Activated effector memory CD4-positive, alpha-beta T cell treated with Interleukin-2 at 50 U/mL for 16 hours (primary cell): ENCODE results near the gene ADGRD1.

ENCODE experiments used
- DNase-seq: peaks from one replicate; pipeline ENCODE4 v3.0.0-alpha.2; 2020

Gene ADGRD1

DNA sequence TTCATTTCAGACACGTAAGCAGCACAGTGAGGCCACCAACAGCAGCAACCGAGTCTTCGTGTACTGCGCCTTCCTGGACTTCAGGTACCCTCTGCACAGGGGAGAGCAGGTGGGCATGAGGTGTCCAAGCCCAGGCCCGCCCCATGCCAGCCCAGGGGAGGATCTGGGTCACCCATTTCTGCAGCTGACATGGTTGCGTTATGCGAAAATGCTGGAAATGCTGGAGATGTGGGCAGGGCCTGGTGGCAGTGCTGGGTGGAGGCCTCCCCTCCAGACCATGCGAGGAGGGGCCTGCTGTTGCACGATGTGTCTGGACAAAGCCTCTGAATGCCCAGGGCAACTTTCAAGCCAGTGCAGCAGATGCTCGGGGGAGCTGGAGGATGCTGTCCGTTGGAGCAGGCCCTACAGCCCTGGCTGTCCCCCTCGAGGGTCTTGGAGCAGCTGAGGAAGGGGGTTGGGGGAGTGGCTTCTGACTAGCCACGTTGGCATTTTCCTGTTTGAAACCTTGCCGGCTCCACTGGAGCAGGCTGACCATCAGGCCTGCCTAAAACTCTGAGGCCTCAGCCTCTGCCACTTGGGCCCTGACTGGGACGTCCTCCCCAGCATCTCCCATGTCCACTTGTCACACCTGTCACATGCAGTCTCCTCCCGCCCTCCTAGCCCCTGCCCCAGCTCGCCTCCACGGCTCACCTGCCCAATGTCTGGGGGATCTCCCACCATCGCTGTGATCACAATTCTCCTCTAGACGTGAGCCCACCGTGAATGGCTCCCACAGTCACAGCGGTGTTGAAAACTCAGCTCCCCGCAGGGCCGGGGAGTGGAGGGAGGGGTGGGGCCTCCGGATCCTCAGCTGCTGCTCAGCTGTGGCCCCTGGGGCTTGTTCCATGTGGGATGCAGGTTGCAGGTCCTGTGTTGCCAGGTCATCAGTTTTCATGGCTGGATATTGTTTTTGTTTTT, 123.4 kb downstream of the ADGRD1 start:
- DNase-seq, result no peak

DNA sequence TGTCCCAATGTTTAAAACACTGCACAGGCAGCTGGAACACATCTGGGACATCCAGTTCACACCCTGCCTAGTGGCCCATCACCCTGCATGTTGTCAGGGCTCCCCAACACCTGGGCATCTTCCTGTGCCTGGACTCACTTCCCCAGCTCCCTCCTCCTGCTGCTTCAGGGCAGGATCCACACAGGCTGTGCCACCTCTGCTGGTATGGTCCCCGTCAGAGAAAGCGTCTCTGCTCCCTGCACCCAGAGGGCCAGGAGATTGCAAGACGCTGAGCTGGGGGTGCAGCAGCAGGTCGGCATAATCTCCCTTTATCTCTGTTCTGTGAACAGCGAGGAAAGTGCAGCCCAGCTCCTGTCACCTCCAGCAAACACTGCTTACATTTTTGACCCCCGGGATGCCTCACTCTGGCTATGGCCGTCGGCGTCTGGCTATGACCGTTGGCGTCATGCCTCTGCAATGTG, 124.3 kb downstream of the ADGRD1 start:
- no peak for DNase-seq

DNA sequence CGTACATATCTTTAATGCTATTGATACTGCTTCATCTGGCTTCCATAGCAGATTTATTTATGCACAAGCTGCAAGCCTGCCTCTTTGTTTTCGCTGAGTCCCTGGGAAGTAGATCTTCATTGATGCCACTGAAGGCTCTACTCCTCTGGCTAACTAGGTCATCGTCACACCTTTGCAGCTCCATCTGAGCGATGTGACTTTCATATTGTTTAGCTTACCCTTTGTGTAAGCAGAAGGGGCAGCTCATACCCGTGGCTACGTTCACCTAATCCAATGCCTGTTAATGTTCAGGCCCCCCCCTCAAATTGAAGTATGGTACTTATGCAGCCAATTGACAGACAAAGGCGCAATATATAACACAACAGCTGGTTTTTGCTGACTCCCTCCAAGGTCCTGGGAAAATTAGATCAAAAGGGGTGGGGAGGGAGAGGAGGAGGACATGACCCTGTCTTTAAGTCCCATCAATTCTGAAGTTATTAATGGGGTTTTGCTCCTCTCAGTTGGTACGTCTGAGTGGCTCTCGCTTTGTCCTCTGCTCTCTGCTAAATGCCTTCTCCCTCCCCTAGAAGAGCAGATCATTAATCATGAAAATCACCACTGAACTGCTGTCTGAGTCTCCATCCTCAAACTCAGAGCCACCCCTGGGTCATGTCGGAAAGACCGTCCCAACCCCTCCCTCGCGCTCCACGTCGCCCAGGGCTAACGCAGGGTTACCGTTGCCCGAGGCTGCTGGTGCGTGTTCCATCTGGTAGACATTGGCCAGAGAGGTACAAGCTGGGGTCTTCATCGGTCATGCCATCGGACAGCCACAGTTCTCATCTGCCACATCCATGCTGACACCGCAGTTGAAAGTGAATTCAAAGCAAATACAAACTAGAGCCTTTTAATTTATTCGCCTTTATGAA, 128.8 kb downstream of the ADGRD1 start:
- no peak for DNase-seq

DNA sequence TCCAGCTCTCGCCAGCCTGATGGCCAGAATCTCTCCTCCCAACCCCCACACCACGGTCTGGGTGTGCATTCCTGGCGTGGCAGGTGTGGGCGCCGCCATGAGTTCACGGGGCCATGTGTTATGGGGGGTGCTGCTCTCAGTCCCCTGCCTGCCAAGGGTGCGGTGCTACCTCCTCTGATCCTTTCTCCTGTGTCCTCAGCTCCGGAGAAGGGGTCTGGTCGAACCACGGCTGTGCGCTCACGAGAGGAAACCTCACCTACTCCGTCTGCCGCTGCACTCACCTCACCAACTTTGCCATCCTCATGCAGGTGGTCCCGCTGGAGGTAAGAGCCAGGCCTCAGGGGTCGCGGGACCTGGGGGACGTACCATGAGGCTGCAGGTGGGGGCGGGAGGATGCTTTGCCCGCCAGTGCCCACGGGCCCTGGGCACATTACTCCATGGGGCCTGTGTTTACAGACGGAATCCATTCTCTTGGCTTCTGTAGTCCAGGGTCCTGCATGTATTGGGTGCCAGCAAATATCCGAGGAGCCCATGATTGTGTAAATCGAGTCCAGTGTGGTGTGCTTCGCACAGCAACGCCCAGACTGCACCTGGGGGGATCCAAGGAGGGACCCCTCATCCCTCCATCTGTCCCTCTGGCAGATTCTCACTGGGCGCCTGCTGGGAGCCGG, 130.8 kb downstream of the ADGRD1 start:
- DNase-seq, result no peak

DNA sequence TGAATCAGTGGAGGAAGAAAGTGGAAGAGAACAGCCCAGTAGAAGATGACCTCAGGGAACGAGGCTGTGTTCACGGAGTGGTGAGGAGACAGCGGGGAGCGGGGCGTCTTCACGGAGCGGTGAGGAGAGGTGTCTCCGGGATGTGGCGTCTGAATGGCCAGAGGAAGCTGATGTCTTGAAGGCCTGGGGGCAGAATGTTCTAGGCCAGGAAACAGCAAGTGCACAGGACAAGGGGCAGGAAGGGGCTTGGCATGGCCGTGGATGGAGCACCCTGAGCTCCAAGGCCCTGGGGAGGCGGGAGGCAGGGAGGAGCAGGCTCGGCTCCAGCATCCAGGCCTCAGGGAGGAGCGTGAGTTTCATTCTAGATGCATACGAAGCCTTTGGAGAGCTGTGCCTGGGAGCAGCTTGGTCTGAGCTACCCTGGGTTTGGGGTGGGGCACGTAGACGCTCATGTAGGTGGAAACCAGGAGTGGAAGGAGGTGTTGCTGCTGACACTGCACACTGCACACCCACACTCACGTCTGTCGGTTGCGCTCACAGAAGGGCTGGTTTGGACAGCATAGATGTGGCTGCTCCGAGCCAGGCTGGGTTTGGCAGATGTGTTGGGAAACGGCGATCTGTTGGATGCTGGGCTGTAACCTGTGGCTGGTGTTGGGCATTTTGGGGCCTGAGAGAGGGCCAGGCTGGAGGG, 131.6 kb downstream of the ADGRD1 start:
- DNase-seq, result no peak

DNA sequence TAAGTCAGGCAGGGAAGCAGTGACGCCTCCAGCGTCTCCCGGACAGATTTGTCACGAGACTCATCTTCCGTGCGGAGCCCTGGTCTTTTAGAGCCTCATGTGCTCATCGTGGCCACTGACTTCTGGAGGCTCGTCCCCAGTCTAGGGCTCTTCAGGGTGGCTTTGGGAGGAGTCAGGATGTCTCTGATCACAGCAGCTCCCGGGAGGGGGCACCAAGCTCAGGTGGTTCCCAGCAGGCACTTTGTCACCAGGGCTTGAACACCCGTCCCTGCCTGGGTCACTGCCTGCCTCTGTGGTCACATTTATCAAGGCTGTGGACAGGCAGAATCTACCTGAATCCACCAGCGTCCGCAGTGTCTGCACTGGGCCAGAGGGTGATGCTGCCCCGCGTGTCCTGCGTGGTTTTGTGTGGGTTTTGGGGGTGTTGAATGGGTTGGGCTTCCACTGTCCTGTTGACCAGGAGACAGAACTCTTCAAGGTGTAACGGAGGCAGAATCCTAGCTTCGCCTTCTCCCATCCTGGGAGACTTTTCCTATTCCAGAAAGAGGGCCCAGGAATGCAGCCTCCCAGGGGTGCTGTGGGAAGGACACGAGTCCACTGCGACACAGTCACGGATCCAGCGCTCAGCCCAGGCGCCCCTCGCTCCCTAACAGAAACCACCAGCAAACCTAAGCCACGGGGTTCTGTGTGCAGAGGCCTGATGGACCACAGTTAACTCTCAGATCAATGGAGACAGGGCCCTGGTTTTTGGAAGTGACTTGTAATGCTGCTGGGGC, 132.3 kb downstream of the ADGRD1 start:
- DNase-seq, result no peak

DNA sequence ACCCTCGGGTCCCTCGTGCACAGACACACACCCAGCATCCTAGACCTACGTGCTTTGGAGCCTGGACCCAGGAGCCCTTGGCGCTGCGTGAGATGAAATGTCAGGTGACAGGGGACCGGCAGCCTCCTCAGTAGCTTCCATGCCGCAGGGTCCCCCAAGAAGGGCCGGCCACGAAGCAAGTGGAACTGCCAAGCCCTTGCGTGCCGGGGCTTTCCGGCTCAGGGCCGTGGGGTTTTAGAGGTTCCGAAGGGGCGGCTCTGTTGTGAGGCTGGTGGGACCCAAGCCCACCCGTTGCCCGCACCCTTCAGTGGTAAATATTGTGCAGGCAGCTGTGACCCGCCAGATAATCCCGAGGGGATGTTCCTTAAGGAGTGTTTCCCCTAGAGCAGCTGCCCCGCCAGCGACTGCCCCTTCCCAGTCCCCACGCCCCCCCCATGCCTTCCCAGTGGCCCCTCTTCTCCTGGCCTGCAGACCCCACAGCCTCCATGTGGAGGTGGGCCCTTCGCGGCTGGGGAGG, 133.7 kb downstream of the ADGRD1 start:
- DNase-seq, result no peak

DNA sequence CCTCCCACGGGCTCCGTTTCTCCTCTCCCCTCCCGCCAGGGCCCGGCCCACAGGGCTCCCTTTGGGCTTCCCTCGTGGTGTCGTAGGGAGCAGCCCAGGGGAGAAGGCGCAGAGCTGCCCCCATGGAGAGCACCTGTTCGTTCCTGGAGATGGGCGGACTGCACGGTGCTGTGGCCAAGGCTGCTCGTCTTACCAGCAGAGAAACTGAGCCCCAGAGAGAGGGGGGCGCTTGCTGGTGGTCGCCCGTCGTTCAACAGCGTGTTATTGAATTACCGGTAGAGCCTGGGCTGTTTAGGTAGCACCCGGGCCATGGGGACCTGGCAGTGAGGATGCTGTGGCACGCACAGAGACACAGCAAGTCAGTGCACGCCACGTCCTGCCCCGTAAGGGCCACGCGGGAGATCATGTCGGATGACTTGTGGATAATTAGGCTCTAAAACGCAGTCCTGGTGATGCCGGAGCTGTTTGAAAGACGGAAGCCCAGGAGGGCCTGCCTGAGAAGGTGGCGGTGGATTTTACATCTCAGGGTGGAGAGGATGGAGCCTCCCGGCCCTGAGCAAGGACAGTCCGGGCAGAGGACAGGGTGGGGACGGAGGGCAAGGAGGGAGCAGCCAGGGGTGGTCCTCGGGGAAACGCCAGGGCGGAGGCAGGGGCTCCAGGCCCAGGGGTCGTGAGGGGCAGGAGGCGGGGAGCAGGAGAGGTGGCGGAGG, 134.4 kb downstream of the ADGRD1 start:
- DNase-seq, result no peak

DNA sequence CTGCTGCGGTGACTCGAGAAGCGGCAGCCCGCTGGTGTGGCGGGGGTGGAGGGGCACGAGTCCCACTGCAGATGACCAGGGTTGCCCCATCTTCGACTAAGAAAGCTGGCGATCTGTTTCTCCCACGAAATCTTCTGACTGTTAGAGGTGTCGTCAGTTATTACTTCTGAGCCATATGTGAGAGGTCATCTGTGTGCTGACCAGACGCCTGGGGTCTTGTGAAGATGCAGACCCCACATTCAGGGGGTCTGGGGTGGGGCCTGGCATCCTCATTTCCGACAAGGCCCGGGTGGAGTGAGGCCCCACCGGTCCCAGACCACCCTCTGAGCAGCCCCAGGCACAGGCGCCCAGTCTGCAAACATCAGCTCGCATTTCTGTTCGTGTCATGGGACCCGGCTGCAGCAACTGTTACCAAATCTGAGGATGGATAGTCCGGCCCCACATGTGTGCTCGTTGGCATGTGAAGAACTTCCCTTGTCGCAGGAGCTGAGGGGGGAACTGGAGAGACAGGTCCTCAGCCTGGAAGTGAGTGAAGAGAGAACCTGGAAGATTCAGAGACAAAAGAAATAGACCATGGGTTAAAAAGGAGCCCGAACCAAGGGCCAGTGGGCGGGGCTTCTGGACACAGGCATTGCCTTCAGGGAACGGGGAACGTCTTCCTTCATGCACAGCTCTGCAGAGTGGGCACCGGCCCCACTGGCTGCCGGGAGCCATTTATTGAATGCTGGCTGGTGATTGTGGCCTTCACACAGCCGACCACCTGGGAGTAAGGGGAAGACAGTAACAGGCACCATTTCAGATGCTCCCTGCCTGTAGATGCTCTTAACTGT, 135.2 kb downstream of the ADGRD1 start:
- no peak for DNase-seq

DNA sequence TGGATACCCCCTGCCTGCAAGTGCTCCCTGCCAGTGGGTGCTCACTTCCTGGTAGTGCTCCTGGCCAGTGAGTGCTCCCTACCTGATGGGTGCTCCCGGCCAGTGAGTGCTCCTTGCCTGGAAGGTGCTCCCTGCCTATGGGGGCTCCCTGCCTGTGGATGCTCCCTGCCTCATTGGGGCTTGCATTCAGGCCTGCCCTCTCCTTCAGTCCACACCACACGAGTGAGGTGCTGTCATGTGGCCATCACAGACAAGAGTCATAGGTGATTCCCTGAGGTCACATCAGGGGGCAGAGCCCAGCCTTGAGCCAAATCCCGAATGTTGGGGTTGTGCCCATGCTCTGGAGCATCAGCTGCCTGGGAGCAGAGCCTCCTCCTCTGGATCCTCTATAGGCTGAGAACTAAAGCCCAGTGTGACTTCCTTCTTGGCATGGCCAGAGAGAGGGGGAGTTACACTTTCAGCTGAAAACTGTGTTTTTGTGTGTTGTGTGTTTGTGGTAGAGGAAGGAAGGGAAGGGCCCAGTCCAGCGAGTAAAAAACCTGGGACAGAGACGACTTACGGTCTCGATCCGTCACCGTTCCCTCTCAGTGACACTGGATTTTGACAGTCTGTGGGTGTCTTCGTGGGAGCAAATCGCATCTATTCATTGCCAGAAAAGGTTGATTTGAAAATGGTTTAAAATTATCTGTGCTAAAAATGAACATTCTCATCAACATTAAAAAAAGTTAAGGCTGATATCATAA, 136.0 kb downstream of the ADGRD1 start:
- no peak for DNase-seq

DNA sequence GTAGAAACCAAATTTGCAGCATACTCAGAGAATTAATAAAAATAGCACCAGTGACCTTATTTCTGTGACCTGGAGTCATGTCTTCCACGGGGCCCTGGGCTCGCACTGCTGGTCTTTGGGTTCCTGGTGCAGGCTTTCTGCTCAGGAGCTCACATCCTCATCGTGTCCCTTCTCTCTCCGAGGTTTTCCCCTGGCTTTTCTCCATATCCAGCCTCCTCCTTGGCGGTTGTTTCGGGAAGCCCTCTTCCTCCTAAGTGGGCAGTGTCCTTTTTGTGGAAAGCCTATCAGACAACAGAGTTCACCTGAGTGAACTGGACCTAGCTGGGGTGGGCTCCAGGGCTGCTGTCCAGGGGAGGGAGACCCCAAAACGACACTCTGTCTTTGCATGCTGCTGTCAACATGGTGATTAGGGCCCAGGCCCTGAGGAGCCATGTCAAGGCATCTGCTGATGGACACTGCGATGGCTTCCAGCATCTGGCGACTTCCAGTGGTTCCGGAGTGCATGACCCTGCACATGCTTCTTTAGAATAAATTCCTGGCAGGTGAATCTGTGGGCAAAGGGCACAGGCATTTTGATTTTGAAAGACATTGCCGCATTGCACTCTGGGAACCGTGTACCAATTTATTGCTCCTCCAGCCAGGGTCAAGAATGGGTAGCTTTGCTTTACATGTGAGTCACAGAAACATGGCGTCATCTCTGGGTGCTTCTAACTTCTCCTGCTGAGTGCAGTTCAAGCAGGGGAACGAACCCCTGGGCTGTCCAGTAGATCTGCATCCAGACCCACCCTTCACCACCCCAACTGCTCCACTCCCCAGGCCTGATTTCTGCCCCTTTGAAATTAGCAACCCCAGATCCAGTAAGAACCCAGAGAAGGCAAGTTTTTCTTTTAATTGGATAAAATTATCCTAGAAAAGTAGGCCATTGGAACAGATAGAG, 136.8 kb downstream of the ADGRD1 start:
- no peak for DNase-seq

DNA sequence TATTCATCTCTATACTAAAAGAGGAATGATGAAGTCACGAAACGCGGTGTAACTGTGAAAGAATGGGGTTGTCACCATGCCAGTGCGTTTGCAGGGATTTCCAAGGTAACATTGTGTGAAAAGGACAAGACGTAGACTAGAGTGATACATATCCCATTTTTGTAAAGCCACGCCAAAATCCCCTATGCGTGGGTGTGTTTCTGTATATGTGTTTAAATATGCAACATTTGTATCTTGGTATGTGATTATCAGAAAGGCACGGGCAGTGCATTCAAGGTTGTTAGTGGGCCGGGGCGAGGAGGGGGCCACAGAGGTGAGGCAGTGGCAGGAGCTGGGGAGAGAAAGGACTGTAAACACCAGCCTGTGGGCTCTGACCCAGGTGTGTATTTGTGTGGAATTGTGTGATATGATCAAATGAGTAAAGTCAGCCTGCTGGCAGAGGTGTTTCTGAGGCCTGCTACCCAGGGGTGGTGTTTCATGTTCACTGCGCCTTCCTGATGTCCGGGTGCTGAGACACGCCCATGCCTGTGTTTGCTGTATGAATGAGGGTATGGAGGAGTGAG, 137.8 kb downstream of the ADGRD1 start:
- no peak for DNase-seq

DNA sequence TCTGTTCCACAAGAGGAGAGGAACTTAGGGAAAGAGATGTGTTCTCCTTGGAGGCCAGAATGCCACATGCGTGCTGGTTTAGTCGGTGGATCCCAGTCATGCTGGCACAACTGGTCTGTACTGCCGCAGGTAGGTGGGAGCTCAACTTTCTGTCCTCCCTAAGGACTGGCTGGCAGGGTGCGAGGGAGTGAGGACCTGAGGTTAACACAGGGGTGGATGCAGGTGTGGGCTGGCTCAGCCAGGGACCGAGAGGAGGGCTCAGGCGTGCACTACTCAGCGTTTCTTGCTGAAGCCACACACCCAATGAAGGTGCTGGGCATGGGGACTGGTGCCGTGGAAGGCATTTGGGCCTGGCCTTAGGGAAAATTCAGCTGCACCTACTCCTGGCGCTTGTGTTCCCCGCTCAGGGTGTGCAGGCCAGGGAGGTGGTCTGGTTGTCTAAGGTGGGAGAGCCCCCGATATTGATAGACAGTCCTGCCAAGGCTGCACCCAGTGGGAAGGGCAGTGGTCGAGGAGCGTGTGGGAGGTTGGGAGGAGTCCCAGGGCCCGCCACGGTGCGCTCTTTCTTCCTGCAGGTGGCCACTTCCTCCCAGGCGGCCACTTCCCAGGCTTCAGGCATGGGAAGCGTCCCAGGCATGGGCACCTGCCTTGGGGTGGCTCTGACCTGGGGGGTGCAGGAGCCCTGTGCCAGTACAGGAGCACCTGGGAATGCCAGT, 138.4 kb downstream of the ADGRD1 start:
- DNase-seq, result no peak

DNA sequence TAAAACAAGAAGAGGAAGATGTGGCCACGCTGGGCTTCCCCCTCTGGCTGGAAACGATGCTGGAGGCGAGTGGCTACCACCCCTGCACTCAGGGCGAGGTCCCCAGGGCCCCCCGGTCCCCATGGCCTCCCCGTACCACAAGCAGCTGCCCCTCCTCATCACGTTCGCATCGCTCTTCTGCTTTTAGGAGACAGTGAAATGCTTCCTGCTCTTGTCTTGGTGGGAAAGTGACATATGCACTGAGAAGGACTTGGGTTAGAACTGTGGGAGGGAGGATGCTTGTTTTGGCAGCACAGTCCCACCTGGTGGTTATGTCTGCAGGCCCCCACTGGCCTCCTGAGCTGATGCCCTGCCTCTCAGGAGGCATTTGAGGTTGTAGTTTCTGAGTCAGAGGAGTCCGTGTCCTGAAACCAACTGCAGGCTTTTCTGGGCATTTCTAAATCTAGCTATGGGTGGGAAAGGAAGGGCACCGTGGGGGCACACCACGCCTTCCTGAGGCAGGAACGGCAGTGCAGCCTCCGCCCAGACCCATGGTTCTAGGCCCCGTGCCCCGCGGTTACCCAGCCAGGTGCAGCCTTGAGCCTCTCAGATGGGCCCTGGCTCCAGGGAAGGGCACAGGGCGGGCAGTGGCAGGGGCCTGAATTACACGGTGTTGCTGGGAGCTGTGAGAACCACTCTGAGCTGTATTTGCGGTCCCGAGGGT, 139.3 kb downstream of the ADGRD1 start:
- DNase-seq, result no peak

DNA sequence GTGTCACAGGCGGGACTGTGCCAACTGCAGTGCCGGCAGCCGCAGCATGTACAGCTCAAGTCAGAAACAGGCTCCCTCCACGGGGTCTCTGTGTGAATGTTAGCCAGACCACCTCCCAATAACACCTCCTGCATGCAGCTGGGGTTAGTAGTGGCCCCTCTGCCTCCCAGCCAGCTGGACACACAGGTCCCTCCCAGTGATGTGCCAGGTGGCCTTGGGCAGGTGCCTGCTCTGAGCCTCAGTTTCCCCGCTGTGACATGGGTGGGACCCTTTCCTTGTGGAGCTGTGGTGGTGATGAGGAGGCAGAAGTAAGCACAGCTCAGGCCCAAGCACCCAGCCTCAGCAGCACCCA, 139.9 kb downstream of the ADGRD1 start:
- no peak for DNase-seq
